GM18498 (cell line): Measurements from ENCODE around the gene ANKRD61.
"Not testable (repeated sequence)": the region's sequence is repeated elsewhere in the genome, so short reads cannot be mapped to it uniquely, and the experiment has no call there.

Source experiments
- ATAC-seq: cut with Tn5 transposase; IDR thresholded peaks from one replicate; pipeline ENCODE4 v1.9.1; 2021; ENCODE audit warnings: mild to moderate bottlenecking, moderate library complexity; ENCODE audit not compliant: unreplicated experiment

ANKRD61 gene

GRCh38 chr7:6028563-6028962 lies 2.6 kb upstream of the ANKRD61 start:
- ATAC-seq, result no peak

- no peak for ATAC-seq
These were observed 391 bp downstream of the ANKRD61 start for GRCh38 chr7:6031567-6031966.

GRCh38 chr7:6032167-6032566 lies 991 bp downstream of the ANKRD61 start:
- ATAC-seq, result no peak

GRCh38 chr7:6032641-6033040 lies 1.5 kb downstream of the ANKRD61 start:
- ATAC-seq, result no peak

GRCh38 chr7:6035165-6035564 lies 4.0 kb downstream of the ANKRD61 start:
- ATAC-seq, result no peak

- no peak for ATAC-seq
These were observed 4.5 kb downstream of the ANKRD61 start for GRCh38 chr7:6035686-6036085.

- no peak for ATAC-seq
These were observed 18.6 kb downstream of the ANKRD61 start for GRCh38 chr7:6049780-6050179.

GRCh38 chr7:6051185-6051584 lies 20.0 kb downstream of the ANKRD61 start:
- ATAC-seq, result not testable (repeated sequence)

- ATAC-seq, result no peak
These were observed 25.4 kb downstream of the ANKRD61 start for GRCh38 chr7:6056616-6057015.

GRCh38 chr7:6057316-6058129 lies 26.3 kb downstream of the ANKRD61 start:
- ATAC-seq, result no peak

GRCh38 chr7:6059941-6060340 lies 28.8 kb downstream of the ANKRD61 start:
- not testable (repeated sequence) for ATAC-seq

- peak; percentile 65 for ATAC-seq
These were observed 40.2 kb downstream of the ANKRD61 start for GRCh38 chr7:6071406-6071805.

GRCh38 chr7:6074612-6075380 lies 43.6 kb downstream of the ANKRD61 start:
- no peak for ATAC-seq

- ATAC-seq, result no peak
These were observed 47.4 kb downstream of the ANKRD61 start for GRCh38 chr7:6078548-6078947.

GRCh38 chr7:6083047-6083446 lies 51.9 kb downstream of the ANKRD61 start:
- ATAC-seq, result not testable (repeated sequence)
